AG04450 (cell line): ENCODE data around the gene PURB. TPM values are rescaled to one million over a fixed set of nuclear protein-coding genes. Genes with fewer than 3 reads are reported as not detected.
"Not testable (repeated sequence)": the region's sequence is repeated elsewhere in the genome, so short reads cannot be mapped to it uniquely, and the experiment has no call there.

ENCODE experiments used
- CTCF ChIA-PET: fragments of 300-600, 350-600 bp; formaldehyde crosslinking; extraction: SDS; loops from one replicate; lab custom pipeline; 2022; ENCODE audit warnings: antibody characterized with exemption, inconsistent platforms; lab: Charles Lee
- POLR2A ChIA-PET: fragments of 350-600 bp; formaldehyde crosslinking; extraction: SDS; loops from one replicate; lab custom pipeline; 2021; ENCODE audit warnings: antibody characterized with exemption, inconsistent platforms; lab: Yijun Ruan, JAX
- DNase-seq: peaks from one replicate; pipeline ENCODE4 v3.0.0-alpha.2; 2011; ENCODE audit warnings: low read depth, low spot score
- H3K27ac ChIP-seq: one replicate; pipeline ENCODE4 v1.5.1; 2012; ENCODE audit warnings: low read depth, low read length, control low read depth
- H3K27me3 ChIP-seq: one replicate; pipeline ENCODE4 v1.6.0; 2012; ENCODE audit warnings: low read length; ENCODE audit not compliant: control insufficient read depth, insufficient read depth
- H3K4me3 ChIP-seq: 2 replicates; pipeline ENCODE4 v1.5.1; 2011; ENCODE audit warnings: mild to moderate bottlenecking, low read depth, low read length, control low read depth
- H3K9me3 ChIP-seq: 2 replicates; pipeline ENCODE4 v1.5.1; 2012; ENCODE audit warnings: low read length; ENCODE audit not compliant: control insufficient read depth, insufficient read depth
- polyA plus RNA-seq: library from polyadenylated mRNA; depleted of rRNA; stranded (reverse); fragments of >200 nt; gene quantifications from 2 replicates; pipeline ENCODE4 v1.2.3, GENCODE V29; 2011
- TF ChIP-seq, protein P1 (sequence below): IDR thresholded peaks from 2 replicates; pipeline ENCODE4 v1.5.1; 2011; ENCODE audit warnings: low read depth, low read length, control low read depth, inconsistent platforms

The PURB gene
- polyA plus RNA-seq, 1 experiment = 7.6 TPM

DNA sequence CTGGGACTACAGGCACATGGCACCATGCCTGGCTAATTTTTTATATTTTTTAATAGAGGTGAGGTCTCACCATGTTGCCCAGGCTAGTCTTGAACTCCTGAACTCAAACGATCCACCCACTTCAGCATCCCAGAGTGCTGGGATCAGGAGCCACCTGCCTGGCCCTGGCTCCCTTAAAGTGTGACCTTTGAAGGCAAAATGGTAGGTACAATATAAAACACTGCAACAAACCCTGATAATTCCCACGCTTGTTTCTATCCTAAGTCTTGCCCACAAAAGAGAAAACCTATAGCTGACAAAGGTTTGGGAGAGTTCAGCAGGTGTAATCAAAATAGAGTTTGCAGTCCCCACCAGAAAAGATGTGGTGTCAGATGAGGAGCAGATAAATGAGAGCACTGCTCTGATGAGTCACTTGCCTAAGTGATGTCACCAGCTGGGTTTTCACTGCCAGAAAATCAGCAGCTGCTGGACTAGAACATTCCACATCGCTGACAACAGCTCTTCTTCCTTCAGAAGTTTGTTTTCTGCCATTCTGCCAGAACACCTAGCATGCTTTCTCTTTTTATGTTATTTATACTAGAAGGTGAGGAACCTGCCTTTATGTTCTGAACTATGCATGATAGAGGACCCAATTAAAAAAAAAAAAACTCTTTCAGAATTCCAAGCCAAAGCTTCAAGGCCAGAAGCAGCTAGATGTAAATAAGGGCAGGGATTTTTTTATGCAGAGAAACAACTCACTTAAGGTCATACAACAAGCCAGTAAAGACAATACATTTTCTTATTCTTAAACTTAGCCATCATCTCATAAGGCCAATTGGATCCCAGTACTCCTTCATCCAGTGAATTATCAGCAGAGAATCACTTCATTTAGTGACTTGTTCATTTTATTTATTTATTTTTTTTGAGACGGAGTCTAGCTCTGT is 18.0 kb downstream of the PURB start:
- Histone ChIP-seq H3K27ac (no peak overlapping the region), H3K9me3 (peaks cover 16% of the 10 kb centered on the region), H3K4me3 (no peak overlapping the region), H3K27me3 (no peaks in the 10 kb centered on the region)
- TF ChIP-seq, protein P1, sequence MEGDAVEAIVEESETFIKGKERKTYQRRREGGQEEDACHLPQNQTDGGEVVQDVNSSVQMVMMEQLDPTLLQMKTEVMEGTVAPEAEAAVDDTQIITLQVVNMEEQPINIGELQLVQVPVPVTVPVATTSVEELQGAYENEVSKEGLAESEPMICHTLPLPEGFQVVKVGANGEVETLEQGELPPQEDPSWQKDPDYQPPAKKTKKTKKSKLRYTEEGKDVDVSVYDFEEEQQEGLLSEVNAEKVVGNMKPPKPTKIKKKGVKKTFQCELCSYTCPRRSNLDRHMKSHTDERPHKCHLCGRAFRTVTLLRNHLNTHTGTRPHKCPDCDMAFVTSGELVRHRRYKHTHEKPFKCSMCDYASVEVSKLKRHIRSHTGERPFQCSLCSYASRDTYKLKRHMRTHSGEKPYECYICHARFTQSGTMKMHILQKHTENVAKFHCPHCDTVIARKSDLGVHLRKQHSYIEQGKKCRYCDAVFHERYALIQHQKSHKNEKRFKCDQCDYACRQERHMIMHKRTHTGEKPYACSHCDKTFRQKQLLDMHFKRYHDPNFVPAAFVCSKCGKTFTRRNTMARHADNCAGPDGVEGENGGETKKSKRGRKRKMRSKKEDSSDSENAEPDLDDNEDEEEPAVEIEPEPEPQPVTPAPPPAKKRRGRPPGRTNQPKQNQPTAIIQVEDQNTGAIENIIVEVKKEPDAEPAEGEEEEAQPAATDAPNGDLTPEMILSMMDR = no peak
- peak; percentile 64 for DNase-seq
- POLR2A ChIA-PET = interaction anchor here (0.6 to 1.2 kb wide), 9 partner anchors 10 to 667 kb away, joined by 3 to 17 read pairs (median 5); partner anchors contain the start of genes H2AZ2, PURB, TBRG4 and YKT6
- CTCF ChIA-PET = interaction anchor here (1.0 to 1.4 kb wide), 2 partner anchors 10 to 269 kb away, joined by 4 to 7 read pairs; no protein-coding TSS in a partner anchor

DNA sequence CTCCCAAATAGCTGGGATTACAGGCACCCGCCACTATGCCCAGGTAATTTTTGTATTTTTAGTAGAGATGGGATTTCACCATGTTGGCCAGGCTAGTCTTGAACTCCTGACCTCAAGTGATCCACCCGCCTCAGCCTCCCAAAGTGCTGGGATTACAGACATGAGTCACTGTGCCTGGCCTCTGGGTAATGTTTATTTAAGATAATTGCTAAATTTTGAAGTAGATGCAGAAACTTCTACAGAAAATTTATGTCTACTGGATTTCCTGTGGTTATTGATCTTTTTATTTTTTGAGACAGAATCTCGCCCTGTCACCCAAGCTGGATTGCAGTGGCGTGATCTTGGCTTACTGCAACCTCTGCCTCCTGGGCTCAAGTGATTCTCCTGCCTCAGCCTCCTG is 23.4 kb downstream of the PURB start:
- H3K27me3 ChIP-seq, POLR2A ChIA-PET, H3K4me3 ChIP-seq, CTCF ChIA-PET, H3K9me3 ChIP-seq, DNase-seq, H3K27ac ChIP-seq: not testable (repeated sequence)

DNA sequence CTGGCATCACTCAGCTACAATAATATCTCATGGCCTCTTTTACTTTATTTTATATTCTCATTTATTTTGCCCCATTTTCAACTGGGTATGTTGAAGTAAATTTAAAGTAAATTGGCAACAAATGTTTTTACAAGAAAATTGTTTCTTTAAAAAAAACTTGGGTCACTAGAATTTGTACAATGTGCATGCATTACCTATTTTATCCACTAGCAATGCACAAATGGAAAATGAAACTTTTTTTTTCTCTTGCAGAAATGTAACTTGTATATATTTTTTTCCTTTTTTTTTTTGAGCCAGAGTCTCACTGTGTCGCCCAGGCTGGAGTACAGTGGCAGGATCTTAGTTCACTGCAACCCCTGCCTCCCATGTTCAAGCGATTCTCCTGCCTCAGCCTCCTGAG is 27.2 kb downstream of the PURB start:
- Histone ChIP-seq H3K4me3 (no peak overlapping the region), H3K27ac (no peak overlapping the region), H3K27me3 (no peaks in the 10 kb centered on the region), H3K9me3 (no peaks in the 10 kb centered on the region)
- DNase-seq = no peak
- POLR2A ChIA-PET = no interaction called here
- TF ChIP-seq, protein P1 = peak; percentile 39; the same call in 1 of the 2 replicates
- CTCF ChIA-PET = interaction anchor here (0.6 to 5.7 kb wide), 17 partner anchors 9 to 437 kb away, joined by 3 to 62 read pairs (median 4); no protein-coding TSS in a partner anchor

DNA sequence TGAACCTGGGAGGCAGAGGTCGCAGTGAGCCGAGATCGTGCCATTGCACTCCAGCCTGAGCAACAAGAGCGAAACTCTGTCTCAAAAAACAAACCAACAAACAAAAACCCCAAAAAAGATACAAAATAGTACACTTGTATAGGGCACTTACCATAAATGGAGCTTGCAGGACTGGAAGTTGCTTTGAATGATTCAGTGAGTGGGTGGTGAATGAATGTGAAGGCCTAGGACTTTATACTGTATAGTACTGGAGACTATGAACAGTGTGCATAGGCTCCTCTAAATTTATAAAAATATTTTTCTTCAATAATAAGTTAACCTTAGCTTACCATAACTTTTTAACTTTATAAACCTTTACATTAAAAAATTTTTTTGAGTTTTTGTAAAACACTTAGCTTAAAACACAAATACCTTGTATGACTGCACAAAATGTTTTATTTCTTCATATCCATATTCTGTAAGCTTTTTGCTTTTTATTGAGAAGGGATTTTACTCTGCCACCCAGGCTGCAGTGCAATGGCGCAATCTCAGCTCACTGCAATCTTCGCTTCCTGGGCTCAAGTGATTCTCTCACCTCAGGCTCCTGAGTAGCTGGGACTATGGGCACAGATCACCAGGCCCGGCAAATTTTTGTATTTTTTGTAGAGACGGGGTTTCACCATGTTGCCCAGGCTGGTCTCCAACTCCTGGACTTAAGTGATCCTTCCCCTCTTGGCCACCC is 30.5 kb downstream of the PURB start:
- Histone ChIP-seq H3K4me3 (no peak overlapping the region), H3K9me3 (no peaks in the 10 kb centered on the region), H3K27ac (no peak overlapping the region), H3K27me3 (no peaks in the 10 kb centered on the region)
- TF ChIP-seq, protein P1 = no peak
- CTCF ChIA-PET = interaction anchor here (0.9 to 5.7 kb wide), 4 partner anchors 19 to 282 kb away, joined by 3 to 62 read pairs (median 19); no protein-coding TSS in a partner anchor
- DNase-seq = no peak
- POLR2A ChIA-PET = interaction anchor here (0.6 to 1.1 kb wide), 4 partner anchors 19 to 150 kb away, joined by 3 to 6 read pairs (median 3); no protein-coding TSS in a partner anchor

DNA sequence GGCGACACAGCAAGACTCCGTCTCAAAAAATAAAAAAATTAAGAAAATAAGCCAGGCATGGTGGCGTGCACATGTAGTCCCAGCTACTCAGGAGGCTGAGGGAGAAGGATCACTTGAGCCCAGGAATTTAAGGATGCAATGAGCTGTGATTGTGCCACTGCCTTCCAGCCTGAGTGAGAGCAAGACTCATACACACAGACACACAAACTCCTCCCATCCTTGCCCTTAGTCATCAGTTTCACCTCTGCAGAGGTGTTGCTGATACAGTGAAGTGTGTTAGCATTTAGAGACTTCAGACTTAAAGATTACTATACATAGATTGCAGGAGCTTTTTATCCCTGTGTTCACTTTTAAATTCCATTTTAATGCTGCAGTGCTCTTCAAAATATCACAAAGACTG is 31.9 kb downstream of the PURB start:
- no peak for DNase-seq
- POLR2A ChIA-PET = interaction anchor here (0.7 kb wide), 1 partner anchor 221 kb away, joined by 6 read pairs; no protein-coding TSS in a partner anchor
- CTCF ChIA-PET = interaction anchor here (0.6 to 1.2 kb wide), 3 partner anchors 69 to 277 kb away, joined by 3 to 5 read pairs (median 4); no protein-coding TSS in a partner anchor

More for the DNA sequence above, 31.9 kb downstream of the PURB start:
- TF ChIP-seq, protein P1 = no peak
- Histone ChIP-seq H3K9me3 (no peaks in the 10 kb centered on the region), H3K27me3 (no peaks in the 10 kb centered on the region), H3K4me3 (no peak overlapping the region), H3K27ac (no peak overlapping the region)
